H1 (cell line): ENCODE results near the gene TMEM174.

ENCODE experiments used
- CHD2 ChIP-seq: IDR thresholded peaks from 2 replicates; pipeline ENCODE4 v1.6.1; 2012; ENCODE audit warnings: low read length, improper control_type of control experiment
- CREB1 ChIP-seq: IDR thresholded peaks from 2 replicates; pipeline ENCODE4 v1.6.1; 2012; ENCODE audit warnings: inconsistent platforms
- CTCF ChIP-seq, 3 experiments: IDR thresholded peaks; 1 replicate in 2 of 3; 2 replicates in 1 of 3; pipeline versions ENCODE4 v1.5.1 to v1.6.1; 2011; ENCODE audit warnings: low read length in 3 of 3, mild to moderate bottlenecking in 3 of 3, inconsistent platforms in 2 of 3, low read depth in 1 of 3, moderate library complexity in 1 of 3; ENCODE audit not compliant: insufficient read depth in 1 of 3; ENCODE audit errors: control extremely low read depth in 1 of 3
- HDAC6 ChIP-seq: IDR thresholded peaks from one replicate; pipeline ENCODE4 v1.7.1; 2012; ENCODE audit warnings: low read depth, mild to moderate bottlenecking, inconsistent platforms, low read length, moderate library complexity
- KDM1A ChIP-seq: fragments of 200-600, 300-600 bp; sonication (generic); IDR thresholded peaks from 2 replicates; pipeline ENCODE4 v1.7.1; 2016; ENCODE audit warnings: mild to moderate bottlenecking, low read length, borderline replicate concordance
- POLR2A ChIP-seq, 2 experiments: IDR thresholded peaks; 1 replicate in 1 of 2; 2 replicates in 1 of 2; pipeline ENCODE4 v1.6.1; 2011; ENCODE audit warnings: low read depth in 2 of 2, low read length in 2 of 2, mild to moderate bottlenecking in 2 of 2; ENCODE audit errors: control extremely low read depth in 1 of 2

- TF ChIP-seq HDAC6, result no peak
- TF ChIP-seq CHD2, result no peak
- no peak for TF ChIP-seq CTCF (IDR thresholded peaks at IDR 0.05; ENCODE audit: control extremely low read depth in 1 of 3, insufficient read depth in 1 of 3, low read depth in 1 of 3, low read length in 3 of 3)
- no peak for TF ChIP-seq KDM1A
- no peak for TF ChIP-seq POLR2A (IDR thresholded peaks at IDR 0.05; ENCODE audit: control extremely low read depth in 1 of 2, low read depth in 2 of 2, low read length in 2 of 2)
- no peak for TF ChIP-seq CREB1
These were observed 42.2 kb upstream of the TMEM174 start for GRCh38 chr5:73130811-73131210.
